Spleen (tissue), 11 donors: ENCODE measurements around the gene ZNF618. TPM values are rescaled to one million over a fixed set of nuclear protein-coding genes. Genes with fewer than 3 reads are reported as not detected.
A peak's percentile ranks its signal among the peaks of the same experiment; 100 is the strongest.

Experiments used
- DNase-seq: peaks from one replicate; pipeline ENCODE4 v3.0.0-alpha.2; 2020
- H3K27ac ChIP-seq, 8 donors: fragments of 200-600 bp; sonication (generic) in 7 of 8; 1 replicate in 4 of 8; 2 replicates in 4 of 8; pipeline versions ENCODE4 v1.5.0 to v1.8.0; 2016 to 2021; ENCODE audit warnings: inconsistent platforms in 4 of 8, mild to moderate bottlenecking in 4 of 8, moderate library complexity in 1 of 8
- H3K27me3 ChIP-seq, 7 donors: fragments of 200-600 bp; sonication (generic) in 6 of 7; replicated peaks in 1 of 7; 1 replicate in 4 of 7; 2 replicates in 3 of 7; pipeline versions ENCODE4 v1.5.0 to v1.8.0; 2016 to 2021; ENCODE audit warnings: inconsistent platforms in 3 of 7, mild to moderate bottlenecking in 1 of 7
- H3K36me3 ChIP-seq, 6 donors: fragments of 200-600 bp; sonication (generic) in 5 of 6; 1 replicate in 4 of 6; 2 replicates in 2 of 6; pipeline versions ENCODE4 v1.5.0 to v1.8.0; 2016 to 2021; ENCODE audit warnings: inconsistent platforms in 2 of 6
- H3K4me1 ChIP-seq, 6 donors: fragments of 200-600 bp; sonication (generic) in 5 of 6; 1 replicate in 3 of 6; 2 replicates in 3 of 6; pipeline versions ENCODE4 v1.5.0 to v1.8.0; 2016 to 2021; ENCODE audit warnings: inconsistent platforms in 3 of 6
- H3K4me3 ChIP-seq, 8 donors: fragments of 200-600 bp; sonication (generic) in 7 of 8; 1 replicate in 4 of 8; 2 replicates in 4 of 8; pipeline versions ENCODE4 v1.5.0 to v1.8.0; 2016 to 2021; ENCODE audit warnings: inconsistent platforms in 4 of 8, mild to moderate bottlenecking in 4 of 8, moderate library complexity in 2 of 8
- H3K9me3 ChIP-seq, 8 donors: fragments of 200-600 bp; sonication (generic) in 7 of 8; 1 replicate in 4 of 8; 2 replicates in 4 of 8; pipeline versions ENCODE4 v1.5.0 to v1.8.0; 2016 to 2021; ENCODE audit warnings: inconsistent platforms in 4 of 8
- POLR2A ChIP-seq, 3 donors: fragments of 450-650 bp; IDR thresholded peaks; one replicate each; pipeline ENCODE4 v1.5.1; 2017; ENCODE audit warnings: antibody characterized with exemption in 3 of 3, mild to moderate bottlenecking in 1 of 3
- POLR2AphosphoS5 ChIP-seq, 3 donors: sonication (generic); formaldehyde crosslinking; IDR thresholded peaks; one replicate each; pipeline ENCODE4 v1.5.1; 2017; ENCODE audit warnings: antibody characterized with exemption in 3 of 3
- WGBS, 5 donors: extraction: QIAGEN DNeasy Blood & Tissue Kit in 3 of 5; methylation state at CpG; one replicate each; pipeline versions ENCODE4 v1.1.5 to v1.1.7; 2013 to 2018; 5-methylcytosine and 5-hydroxymethylcytosine counted together
- intact Hi-C: fragments of 100-400 bp; cut with DNase I; formaldehyde crosslinking; loops from one replicate; pipeline ENCODE4 v1.15.0; 2023; ENCODE audit warnings: low total_unique reads
- polyA plus RNA-seq, 3 donors: library from polyadenylated mRNA; stranded (reverse); fragments of 200-250 nt; gene quantifications; one replicate each; pipeline ENCODE4 v1.2.1, GENCODE V29; 2013
- total RNA-seq, 7 donors: library from RNA; depleted of rRNA in 3 of 7; stranded (reverse); fragments of >200 nt in 3 of 7; fragmentation: NEBNext Ultra II Directional in 4 of 7; extraction: Animal tissue kit (Norgen Biotek cat#: 25700) in 4 of 7; gene quantifications; one replicate each; pipeline versions ENCODE4 v1.1.0 to v1.2.1, GENCODE V29; 2016 to 2021
- TF ChIP-seq, protein P1 (sequence below), 11 experiments: fragments of 200-600 bp in 7 of 11; fragments of 450-650 bp in 4 of 11; sonication (generic) in 4 of 11; IDR thresholded peaks in 8 of 11; conservative IDR thresholded peaks in 3 of 11; 1 replicate in 7 of 11; 2 replicates in 4 of 11; pipeline versions ENCODE4 v1.4.0 to v1.8.0; 2016 to 2021; ENCODE audit warnings: antibody characterized with exemption in 11 of 11, inconsistent platforms in 4 of 11, mild to moderate bottlenecking in 1 of 11
- donor health status: healthy with polysubstance abuse.
- donor health status: DM: no; HTN: no; CAD: no; lungs with moderate emphysema.
- donor health status: DM: no; HTN: no; CAD: no.
- donor health status: Bipolar disorder and iron deficiency.
- donor health status: healthy.
- donor health status: DM: no; HTN: no; CAD: no.
- donor health status: DM: yes; HTN: yes; CAD: no.

The ZNF618 gene
- total and polyA plus RNA-seq, 10 donors = 0.58 to 14.8 (median 8.4) TPM

DNA sequence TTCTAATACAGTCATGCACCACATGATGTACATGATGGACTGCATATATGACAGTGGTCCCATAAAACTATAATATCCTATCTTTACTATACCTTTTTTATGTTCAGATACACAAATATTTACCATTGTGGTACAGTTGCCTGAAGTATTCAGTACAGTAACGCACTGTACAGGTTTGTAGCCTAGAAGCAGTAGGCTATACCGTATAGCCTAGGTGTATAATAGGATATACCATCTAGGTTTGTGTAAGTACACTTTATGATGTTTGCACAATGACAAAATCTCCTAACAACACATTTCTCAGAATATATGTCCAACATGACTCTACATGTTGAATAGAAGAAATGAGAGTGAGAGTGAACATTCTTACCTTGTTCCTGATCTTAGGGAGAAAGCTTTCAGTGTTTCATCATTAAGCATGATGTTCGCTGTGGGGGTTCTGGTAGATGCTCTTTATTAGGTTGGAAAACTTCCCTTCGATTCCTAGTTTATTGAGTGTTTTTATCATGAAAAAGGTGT, 170.2 kb downstream of the ZNF618 start:
- no peak overlapping the region for H3K27ac ChIP-seq
- H3K9me3 ChIP-seq = no peaks in the 10 kb centered on the region
- peaks cover 0 to 41% (median 21%) of the 10 kb centered on the region in 6 donors for H3K36me3 ChIP-seq
- DNase-seq = no peak
- TF ChIP-seq POLR2AphosphoS5 (IDR thresholded peaks at IDR 0.05) = no peak
- TF ChIP-seq POLR2A (IDR thresholded peaks at IDR 0.05) = no peak
- TF ChIP-seq, protein P1, sequence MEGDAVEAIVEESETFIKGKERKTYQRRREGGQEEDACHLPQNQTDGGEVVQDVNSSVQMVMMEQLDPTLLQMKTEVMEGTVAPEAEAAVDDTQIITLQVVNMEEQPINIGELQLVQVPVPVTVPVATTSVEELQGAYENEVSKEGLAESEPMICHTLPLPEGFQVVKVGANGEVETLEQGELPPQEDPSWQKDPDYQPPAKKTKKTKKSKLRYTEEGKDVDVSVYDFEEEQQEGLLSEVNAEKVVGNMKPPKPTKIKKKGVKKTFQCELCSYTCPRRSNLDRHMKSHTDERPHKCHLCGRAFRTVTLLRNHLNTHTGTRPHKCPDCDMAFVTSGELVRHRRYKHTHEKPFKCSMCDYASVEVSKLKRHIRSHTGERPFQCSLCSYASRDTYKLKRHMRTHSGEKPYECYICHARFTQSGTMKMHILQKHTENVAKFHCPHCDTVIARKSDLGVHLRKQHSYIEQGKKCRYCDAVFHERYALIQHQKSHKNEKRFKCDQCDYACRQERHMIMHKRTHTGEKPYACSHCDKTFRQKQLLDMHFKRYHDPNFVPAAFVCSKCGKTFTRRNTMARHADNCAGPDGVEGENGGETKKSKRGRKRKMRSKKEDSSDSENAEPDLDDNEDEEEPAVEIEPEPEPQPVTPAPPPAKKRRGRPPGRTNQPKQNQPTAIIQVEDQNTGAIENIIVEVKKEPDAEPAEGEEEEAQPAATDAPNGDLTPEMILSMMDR (IDR thresholded peaks at IDR 0.05 in 8 of 11, conservative IDR thresholded peaks at IDR 0.05 in 3 of 11) = no peak
- intact Hi-C loops = no loop called here
- H3K27me3 ChIP-seq = no peaks in the 10 kb centered on the region
- no peaks in the 10 kb centered on the region for H3K4me1 ChIP-seq
- no peak overlapping the region for H3K4me3 ChIP-seq
- 90 to 95% (median 93%) methylated on average over 4 of the region's 4 CpGs for WGBS, 5 donors

DNA sequence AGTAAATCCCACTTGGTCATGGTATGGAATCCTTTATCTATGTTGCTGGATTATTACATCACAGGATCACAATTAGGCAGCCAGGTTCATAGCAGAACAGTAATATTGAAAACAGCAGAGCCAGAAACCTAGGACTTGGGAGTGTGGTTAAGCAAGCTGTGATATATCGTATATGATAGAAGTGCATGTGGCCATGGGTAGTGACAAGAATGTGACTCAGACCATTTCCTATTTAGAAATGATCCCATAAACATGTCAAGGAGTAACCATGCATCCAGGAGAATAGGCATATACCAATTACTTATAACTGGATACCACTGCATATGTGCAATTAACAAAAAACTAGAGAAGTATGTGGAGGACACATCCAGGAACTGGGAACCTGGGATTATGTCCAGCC, 170.8 kb downstream of the ZNF618 start:
- H3K4me1 ChIP-seq = no peaks in the 10 kb centered on the region
- H3K36me3 ChIP-seq = peaks cover 0 to 47% (median 23%) of the 10 kb centered on the region in 6 donors
- intact Hi-C loops = no loop called here
- no peak for DNase-seq
- no peaks in the 10 kb centered on the region for H3K27me3 ChIP-seq
- H3K4me3 ChIP-seq = no peak overlapping the region
- no peak for TF ChIP-seq POLR2A (IDR thresholded peaks at IDR 0.05)
- no peak for TF ChIP-seq POLR2AphosphoS5 (IDR thresholded peaks at IDR 0.05)
- TF ChIP-seq, protein P1 (IDR thresholded peaks at IDR 0.05 in 8 of 11, conservative IDR thresholded peaks at IDR 0.05 in 3 of 11) = no peak
- no peak overlapping the region for H3K27ac ChIP-seq
- WGBS, 5 donors = 80 to 93% (median 87%) methylated on average over 1 of the region's 1 CpG
- no peaks in the 10 kb centered on the region for H3K9me3 ChIP-seq

DNA sequence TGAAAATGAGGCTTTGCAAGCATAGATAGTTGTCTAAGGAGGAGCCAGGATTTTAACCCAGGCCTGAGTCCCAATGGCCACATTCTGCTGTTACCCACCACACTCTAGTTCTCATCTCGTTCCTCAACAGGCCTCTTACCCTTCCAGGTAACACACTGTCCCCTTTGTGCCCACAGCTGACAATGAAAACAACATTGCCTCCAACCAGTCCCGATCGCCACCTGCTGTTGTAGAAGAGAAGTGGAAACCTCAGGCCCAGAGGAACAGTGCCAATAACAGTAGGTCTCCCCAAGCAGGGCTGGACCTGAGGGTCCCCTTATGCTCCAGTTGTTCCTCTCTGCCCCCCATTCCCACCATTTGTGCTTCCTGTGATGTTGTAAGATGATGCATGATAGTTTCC, 171.6 kb downstream of the ZNF618 start:
- WGBS, 5 donors = 61 to 87% (median 79%) methylated on average over 3 of the region's 3 CpGs
- TF ChIP-seq, protein P1 (IDR thresholded peaks at IDR 0.05 in 8 of 11, conservative IDR thresholded peaks at IDR 0.05 in 3 of 11) = peak in 1 of 11 experiments; percentile 10
- TF ChIP-seq POLR2A (IDR thresholded peaks at IDR 0.05) (no peak), POLR2AphosphoS5 (IDR thresholded peaks at IDR 0.05) (no peak)
- H3K36me3 ChIP-seq = peaks cover 0 to 54% (median 23%) of the 10 kb centered on the region in 6 donors

DNA sequence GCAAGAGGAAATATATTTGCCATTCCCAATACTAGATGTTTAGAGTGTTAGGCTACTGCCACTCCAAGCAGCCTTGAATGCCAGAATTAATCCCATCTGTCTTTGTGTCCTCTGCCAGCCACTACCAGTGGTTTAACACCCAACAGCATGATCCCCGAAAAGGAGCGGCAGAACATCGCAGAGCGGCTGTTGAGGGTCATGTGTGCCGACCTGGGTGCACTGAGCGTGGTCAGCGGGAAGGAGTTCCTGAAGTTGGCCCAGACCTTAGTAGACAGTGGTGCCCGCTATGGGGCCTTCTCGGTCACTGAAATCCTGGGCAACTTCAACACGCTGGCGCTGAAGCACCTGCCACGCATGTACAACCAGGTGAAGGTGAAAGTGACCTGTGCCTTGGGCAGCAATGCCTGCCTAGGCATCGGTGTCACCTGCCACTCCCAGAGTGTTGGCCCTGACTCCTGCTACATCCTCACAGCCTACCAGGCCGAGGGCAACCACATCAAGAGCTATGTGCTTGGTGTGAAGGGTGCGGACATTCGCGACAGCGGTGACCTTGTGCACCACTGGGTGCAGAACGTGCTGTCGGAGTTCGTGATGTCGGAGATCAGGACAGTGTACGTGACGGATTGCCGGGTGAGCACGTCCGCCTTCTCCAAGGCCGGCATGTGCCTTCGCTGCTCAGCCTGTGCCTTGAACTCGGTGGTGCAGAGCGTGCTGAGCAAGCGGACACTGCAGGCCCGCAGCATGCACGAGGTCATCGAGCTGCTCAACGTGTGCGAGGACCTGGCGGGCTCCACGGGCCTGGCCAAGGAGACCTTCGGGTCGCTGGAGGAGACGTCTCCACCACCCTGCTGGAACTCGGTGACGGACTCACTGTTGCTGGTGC, 172.7 kb downstream of the ZNF618 start:
- intact Hi-C loops = no loop called here
- TF ChIP-seq, protein P1 (IDR thresholded peaks at IDR 0.05 in 8 of 11, conservative IDR thresholded peaks at IDR 0.05 in 3 of 11) = no peak
- TF ChIP-seq POLR2AphosphoS5 (IDR thresholded peaks at IDR 0.05) = peak in 1 of 3 donors; percentile 9
- WGBS, 5 donors = 95 to 98% (median 95%) methylated on average over 24 to 44 of the region's 44 CpGs

More for the DNA sequence above, 171.6 kb downstream of the ZNF618 start:
- no peak for DNase-seq
- H3K9me3 ChIP-seq = no peaks in the 10 kb centered on the region
- intact Hi-C loops = no loop called here
- H3K4me3 ChIP-seq = no peak overlapping the region
- H3K4me1 ChIP-seq = no peaks in the 10 kb centered on the region
- no peaks in the 10 kb centered on the region for H3K27me3 ChIP-seq
- no peak overlapping the region for H3K27ac ChIP-seq

More for the DNA sequence above, 172.7 kb downstream of the ZNF618 start:
- Histone ChIP-seq H3K27ac (no peak overlapping the region), H3K9me3 (no peaks in the 10 kb centered on the region), H3K4me1 (no peaks in the 10 kb centered on the region), H3K27me3 (no peaks in the 10 kb centered on the region), H3K4me3 (no peak overlapping the region), H3K36me3 (peaks cover 0 to 56% (median 23%) of the 10 kb centered on the region in 6 donors)
- DNase-seq = peak; percentile 66
